C4-2B (cell line): ENCODE results near the gene PCED1B.

Experiments used
- CTCF ChIP-seq: fragments of 450-650 bp; conservative IDR thresholded peaks from 2 replicates; pipeline ENCODE4 v1.5.1; 2017; ENCODE audit warnings: mild to moderate bottlenecking
- ZFX ChIP-seq: fragments of 450-650 bp; IDR thresholded peaks from 2 replicates; pipeline ENCODE4 v1.6.1; 2017

- TF ChIP-seq CTCF (no peak), ZFX (no peak)
These were observed 9.1 kb upstream of the PCED1B start for GRCh38 chr12:47070310-47070709.
